ENCODE measurements around the gene MAN1A2. TPM values are rescaled to one million over a fixed set of nuclear protein-coding genes. Genes with fewer than 3 reads are reported as not detected.
"Not testable (repeated sequence)": the region's sequence is repeated elsewhere in the genome, so short reads cannot be mapped to it uniquely, and the experiment has no call there.

The MAN1A2 gene
- total RNA-seq, 1 donor from 2014 or later: 30.1 TPM

DNA sequence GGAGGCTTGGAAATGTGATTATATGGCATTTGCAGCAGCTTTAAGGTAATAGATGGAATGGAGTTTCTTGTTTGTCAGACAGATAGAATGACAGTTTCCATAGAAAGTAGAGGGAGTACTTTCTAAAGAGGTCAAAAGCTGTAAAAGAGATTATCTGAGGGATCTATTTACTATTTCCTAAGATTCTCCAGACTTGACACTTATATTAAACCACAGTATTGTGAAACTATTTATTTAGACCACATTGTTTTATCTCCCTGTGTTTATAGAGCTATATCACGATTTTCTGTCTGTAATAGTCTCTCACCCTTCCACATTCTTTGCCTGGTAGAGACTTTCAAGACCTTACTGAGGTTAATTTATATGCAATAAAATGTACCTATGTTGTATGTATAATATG is 66.7 kb downstream of the MAN1A2 start:
- Mint-ChIP-seq H3K4me3 (no peak overlapping the region), H3K9me3 (no peaks in the 10 kb centered on the region), H3K27ac (no peak overlapping the region), H3K36me3 (ENCODE audit: low read depth) (no peaks in the 10 kb centered on the region), H3K27me3 (ENCODE audit: insufficient read depth) (no peaks in the 10 kb centered on the region), H3K4me1 (ENCODE audit: low read depth) (no peaks in the 10 kb centered on the region)
- DNase-seq (ENCODE audit: low spot score): no peak
- intact Hi-C loops (cut with micrococcal nuclease): no loop called here

DNA sequence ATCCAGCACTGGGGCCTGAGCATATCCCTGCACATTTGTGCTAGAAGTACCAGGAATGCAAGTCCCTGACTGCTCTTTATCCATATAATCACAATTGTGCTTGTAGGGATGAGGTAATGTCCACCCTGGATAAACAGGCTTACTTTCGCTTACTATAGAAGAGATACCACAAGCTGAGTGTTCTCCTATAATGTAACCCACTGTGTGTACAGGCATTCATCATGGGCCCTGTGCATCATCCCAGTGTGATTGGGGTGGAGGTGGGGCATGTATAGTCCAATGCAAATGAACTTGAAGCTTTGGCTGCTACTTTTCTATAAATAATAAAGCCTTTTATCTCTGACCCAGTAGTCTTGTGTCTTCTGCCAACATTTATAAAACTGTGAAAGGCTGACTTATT is 69.3 kb downstream of the MAN1A2 start:
- Mint-ChIP-seq H3K4me3 (no peak overlapping the region), H3K27me3 (ENCODE audit: insufficient read depth) (no peaks in the 10 kb centered on the region), H3K36me3 (ENCODE audit: low read depth) (no peaks in the 10 kb centered on the region), H3K9me3 (no peaks in the 10 kb centered on the region), H3K4me1 (ENCODE audit: low read depth) (no peaks in the 10 kb centered on the region), H3K27ac (no peak overlapping the region)
- intact Hi-C loops (cut with micrococcal nuclease): no loop called here
- DNase-seq (ENCODE audit: low spot score): no peak

DNA sequence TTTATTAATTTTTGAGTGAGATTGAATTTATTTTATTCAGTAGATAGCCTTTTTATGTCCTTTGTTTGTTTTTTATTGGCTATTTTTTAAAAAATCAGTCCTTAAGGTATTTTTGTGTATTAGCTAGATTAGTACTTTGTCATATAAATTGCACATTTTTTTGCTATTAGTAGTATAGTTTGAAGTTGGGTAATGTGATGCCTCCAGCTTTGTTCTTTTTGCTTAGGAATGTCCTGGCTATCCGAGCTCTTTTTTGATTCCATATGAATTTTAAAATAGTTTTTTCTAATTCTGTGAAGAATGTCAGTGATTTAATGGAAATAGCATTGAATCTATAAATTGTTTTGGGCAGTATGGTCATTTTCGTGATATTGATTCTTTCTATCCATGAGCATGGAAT is 80.4 kb downstream of the MAN1A2 start:
- intact Hi-C loops (cut with micrococcal nuclease): no loop called here
- Mint-ChIP-seq H3K4me3 (no peak overlapping the region), H3K27me3 (ENCODE audit: insufficient read depth) (no peaks in the 10 kb centered on the region), H3K27ac (no peak overlapping the region), H3K9me3 (peaks cover 25% of the 10 kb centered on the region), H3K4me1 (ENCODE audit: low read depth) (no peaks in the 10 kb centered on the region), H3K36me3 (ENCODE audit: low read depth) (peaks cover 29% of the 10 kb centered on the region)
- no peak for DNase-seq (ENCODE audit: low spot score)

DNA sequence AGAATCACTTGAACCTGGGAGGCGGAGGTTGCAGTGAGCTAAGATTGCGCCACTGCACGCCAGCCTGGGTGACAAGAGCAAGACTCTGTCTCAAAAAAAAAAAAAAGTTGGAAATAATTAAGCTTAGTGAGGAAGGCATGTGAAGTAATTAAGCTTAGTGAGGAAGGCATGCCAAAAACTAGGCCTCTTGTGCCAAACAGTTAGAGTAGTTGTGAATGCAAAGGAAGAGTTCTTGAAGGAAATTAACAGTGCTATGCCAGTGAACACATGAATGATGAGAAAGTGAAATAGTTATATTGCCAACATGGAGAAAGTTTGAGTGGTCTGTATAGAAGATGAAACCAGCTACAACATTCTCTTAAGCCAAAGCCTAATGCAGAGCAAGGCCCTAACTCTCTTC is 85.0 kb downstream of the MAN1A2 start:
- peaks cover 15% of the 10 kb centered on the region for H3K9me3 Mint-ChIP-seq
- no peak overlapping the region for H3K27ac Mint-ChIP-seq
- peaks cover 25% of the 10 kb centered on the region for H3K36me3 Mint-ChIP-seq (ENCODE audit: low read depth)
- DNase-seq (ENCODE audit: low spot score): no peak
- H3K27me3 Mint-ChIP-seq (ENCODE audit: insufficient read depth): no peaks in the 10 kb centered on the region
- no peaks in the 10 kb centered on the region for H3K4me1 Mint-ChIP-seq (ENCODE audit: low read depth)
- no peak overlapping the region for H3K4me3 Mint-ChIP-seq
- intact Hi-C loops (cut with micrococcal nuclease): no loop called here

DNA sequence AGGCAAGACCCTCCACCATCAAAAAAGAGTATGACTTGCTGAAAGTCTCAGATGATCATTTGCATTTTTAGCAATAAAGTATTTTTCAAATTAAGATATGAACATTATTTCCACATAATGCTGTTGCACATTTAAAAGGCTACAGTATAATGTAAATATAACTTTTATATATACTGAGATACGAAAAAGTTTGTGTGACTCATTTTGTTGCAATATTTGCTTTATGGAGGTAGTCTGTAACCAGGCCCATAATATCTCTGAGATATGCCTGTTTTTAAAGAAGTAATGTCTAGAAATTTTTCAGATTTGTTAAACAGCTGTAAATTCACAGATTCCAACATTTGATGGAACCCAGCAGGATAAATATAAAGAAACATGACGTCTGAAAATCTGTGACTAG is 86.7 kb downstream of the MAN1A2 start:
- Mint-ChIP-seq H3K27me3 (ENCODE audit: insufficient read depth) (no peaks in the 10 kb centered on the region), H3K4me3 (no peak overlapping the region)

DNA sequence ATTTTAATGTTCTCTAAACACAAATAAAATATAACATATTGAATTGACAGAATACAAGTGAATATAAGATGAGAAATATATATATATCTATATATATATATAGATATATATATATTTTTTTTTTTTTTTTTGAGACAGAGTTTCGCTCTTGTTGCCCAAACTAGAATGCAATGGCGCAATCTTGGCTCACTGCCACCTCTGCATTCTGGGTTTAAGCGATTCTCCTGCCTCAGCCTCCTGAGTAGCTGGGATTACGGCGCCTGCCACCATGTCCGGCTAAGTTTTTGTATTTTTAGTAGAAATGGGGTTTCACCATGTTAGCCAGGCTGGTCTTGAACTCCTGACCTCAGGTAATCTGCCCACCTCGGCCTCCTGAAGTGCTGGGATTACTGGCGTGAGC is 91.2 kb downstream of the MAN1A2 start:
- H3K27ac Mint-ChIP-seq; DNase-seq (ENCODE audit: low spot score): not testable (repeated sequence)

More for the DNA sequence above, 86.7 kb downstream of the MAN1A2 start:
- DNase-seq (ENCODE audit: low spot score): no peak
- Mint-ChIP-seq H3K9me3 (peaks cover 15% of the 10 kb centered on the region), H3K4me1 (ENCODE audit: low read depth) (no peaks in the 10 kb centered on the region), H3K36me3 (ENCODE audit: low read depth) (peaks cover 20% of the 10 kb centered on the region), H3K27ac (no peak overlapping the region)
- intact Hi-C loops (cut with micrococcal nuclease): no loop called here

DNA sequence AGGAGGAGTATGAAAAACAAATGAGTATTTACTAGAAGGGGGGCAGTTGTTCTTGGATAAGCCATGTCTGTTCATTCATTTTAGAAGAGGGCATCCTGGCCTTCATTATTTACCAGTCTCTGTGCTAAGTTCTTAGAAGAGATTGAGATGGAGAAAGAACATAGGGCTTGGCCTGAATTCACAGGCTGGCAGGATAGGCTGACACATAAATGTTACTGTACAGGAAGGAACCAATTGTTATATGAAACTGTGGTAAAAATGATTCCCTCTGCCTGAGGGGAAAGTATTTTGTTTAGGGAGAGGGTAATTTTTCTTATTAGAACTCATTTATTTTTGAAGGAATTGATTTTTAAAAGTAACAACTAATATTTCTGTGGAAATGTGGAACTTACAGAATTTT is 99.5 kb downstream of the MAN1A2 start:
- H3K36me3 Mint-ChIP-seq (ENCODE audit: low read depth): peaks cover 14% of the 10 kb centered on the region
- H3K27me3 Mint-ChIP-seq (ENCODE audit: insufficient read depth): no peaks in the 10 kb centered on the region
- H3K27ac Mint-ChIP-seq: no peak overlapping the region
- H3K9me3 Mint-ChIP-seq: no peaks in the 10 kb centered on the region
- no peak overlapping the region for H3K4me3 Mint-ChIP-seq
- DNase-seq (ENCODE audit: low spot score): no peak
- no peaks in the 10 kb centered on the region for H3K4me1 Mint-ChIP-seq (ENCODE audit: low read depth)
- intact Hi-C loops (cut with micrococcal nuclease): no loop called here

More for the DNA sequence above, 91.2 kb downstream of the MAN1A2 start:
- intact Hi-C loops (cut with micrococcal nuclease); H3K36me3 Mint-ChIP-seq (ENCODE audit: low read depth); H3K4me3 Mint-ChIP-seq; H3K4me1 Mint-ChIP-seq (ENCODE audit: low read depth); H3K27me3 Mint-ChIP-seq (ENCODE audit: insufficient read depth); H3K9me3 Mint-ChIP-seq: not testable (repeated sequence)

DNA sequence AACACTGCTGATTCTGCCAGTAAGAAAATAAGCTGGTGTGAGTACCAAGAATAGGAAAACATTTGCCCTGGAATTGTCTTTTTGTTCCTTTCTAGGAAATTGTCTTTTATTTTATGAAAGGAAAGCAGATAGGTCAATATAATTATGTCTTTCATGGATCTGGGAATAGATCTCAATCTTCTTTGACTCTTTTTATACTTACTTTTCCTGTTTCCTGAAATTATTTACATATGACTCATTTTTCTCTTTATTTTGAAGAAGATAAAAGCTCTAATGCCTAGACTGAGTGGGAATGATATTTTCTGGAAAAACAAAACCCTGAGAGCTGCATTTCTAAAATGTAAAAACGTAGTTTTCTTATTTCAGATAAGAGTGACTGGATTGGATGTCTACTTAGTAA is 100.1 kb downstream of the MAN1A2 start:
- Mint-ChIP-seq H3K4me1 (ENCODE audit: low read depth) (no peaks in the 10 kb centered on the region), H3K4me3 (no peak overlapping the region), H3K9me3 (no peaks in the 10 kb centered on the region), H3K27ac (no peak overlapping the region), H3K27me3 (ENCODE audit: insufficient read depth) (no peaks in the 10 kb centered on the region), H3K36me3 (ENCODE audit: low read depth) (peaks cover 14% of the 10 kb centered on the region)
- DNase-seq (ENCODE audit: low spot score): no peak
- intact Hi-C loops (cut with micrococcal nuclease): no loop called here

DNA sequence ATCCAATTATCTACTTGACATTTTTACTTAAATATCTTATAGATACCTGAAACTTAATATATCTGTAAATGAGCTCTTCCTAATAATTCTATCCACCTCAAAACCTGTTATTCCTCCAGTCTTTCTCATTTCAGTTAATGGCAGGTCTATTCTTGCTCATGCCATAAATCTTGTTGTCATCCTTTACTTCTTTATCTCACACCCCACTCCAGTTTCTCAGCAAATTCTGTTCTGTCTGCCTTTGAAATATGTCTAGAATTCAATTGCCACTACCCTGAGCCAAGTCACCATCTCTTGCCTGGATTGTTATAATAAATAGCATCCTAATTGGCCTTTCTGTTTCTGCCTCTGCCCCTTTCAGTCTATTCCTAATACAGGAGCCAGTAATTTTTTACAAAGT is 105.8 kb downstream of the MAN1A2 start:
- peaks cover 4% of the 10 kb centered on the region for H3K9me3 Mint-ChIP-seq
- intact Hi-C loops (cut with micrococcal nuclease): no loop called here
- H3K4me1 Mint-ChIP-seq (ENCODE audit: low read depth): no peaks in the 10 kb centered on the region
- H3K27ac Mint-ChIP-seq: no peak overlapping the region
- H3K4me3 Mint-ChIP-seq: no peak overlapping the region
- DNase-seq (ENCODE audit: low spot score): no peak
- no peaks in the 10 kb centered on the region for H3K27me3 Mint-ChIP-seq (ENCODE audit: insufficient read depth)
- peaks cover 25% of the 10 kb centered on the region for H3K36me3 Mint-ChIP-seq (ENCODE audit: low read depth)

DNA sequence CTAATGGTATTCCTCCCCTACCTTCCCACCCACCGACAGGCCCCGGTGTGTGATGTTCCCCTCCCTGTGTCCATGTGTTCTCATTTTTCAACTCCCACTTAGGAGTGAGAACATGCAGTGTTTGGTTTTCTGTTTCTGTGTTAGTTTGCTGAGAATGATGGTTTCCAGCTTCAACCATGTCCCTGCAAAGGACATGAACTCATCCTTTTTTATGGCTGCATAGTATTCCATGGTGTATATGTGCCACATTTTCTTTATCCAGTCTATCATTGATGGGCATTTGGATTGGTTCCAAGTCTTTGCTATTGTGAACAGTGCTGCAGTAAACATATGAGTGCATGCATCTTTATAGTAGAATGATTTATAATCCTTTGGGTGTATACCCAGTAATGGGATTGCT is 108.2 kb downstream of the MAN1A2 start:
- peaks cover 22% of the 10 kb centered on the region for H3K36me3 Mint-ChIP-seq (ENCODE audit: low read depth)
- H3K4me3 Mint-ChIP-seq; intact Hi-C loops (cut with micrococcal nuclease): not testable (repeated sequence)

DNA sequence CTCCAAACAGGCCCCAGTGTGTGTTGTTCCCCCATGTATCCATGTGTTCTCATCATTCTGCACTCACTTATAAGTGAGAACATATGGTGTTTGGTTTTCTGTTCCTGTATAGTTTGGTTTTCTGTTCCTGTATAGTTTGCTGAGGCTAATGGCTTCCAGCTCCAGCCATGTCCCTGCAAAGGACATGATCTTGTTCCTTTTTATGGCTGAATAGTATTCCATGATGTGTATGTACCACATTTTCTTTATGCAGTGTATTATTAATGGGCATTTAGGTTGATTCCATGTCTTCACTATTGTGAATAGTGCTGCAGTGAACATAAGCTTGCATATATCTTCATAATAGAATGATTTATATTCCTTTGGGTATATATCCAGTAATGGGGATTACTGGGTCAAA is 111.8 kb downstream of the MAN1A2 start:
- peaks cover 28% of the 10 kb centered on the region for H3K36me3 Mint-ChIP-seq (ENCODE audit: low read depth)
- H3K9me3 Mint-ChIP-seq: peaks cover 4% of the 10 kb centered on the region
- intact Hi-C loops (cut with micrococcal nuclease): no loop called here
- H3K4me1 Mint-ChIP-seq (ENCODE audit: low read depth): no peaks in the 10 kb centered on the region
- no peak overlapping the region for H3K27ac Mint-ChIP-seq
- DNase-seq (ENCODE audit: low spot score): no peak
- no peaks in the 10 kb centered on the region for H3K27me3 Mint-ChIP-seq (ENCODE audit: insufficient read depth)
- H3K4me3 Mint-ChIP-seq: no peak overlapping the region

More for the DNA sequence above, 108.2 kb downstream of the MAN1A2 start:
- H3K4me1 Mint-ChIP-seq (ENCODE audit: low read depth); DNase-seq (ENCODE audit: low spot score); H3K27me3 Mint-ChIP-seq (ENCODE audit: insufficient read depth); H3K27ac Mint-ChIP-seq; H3K9me3 Mint-ChIP-seq: not testable (repeated sequence)

DNA sequence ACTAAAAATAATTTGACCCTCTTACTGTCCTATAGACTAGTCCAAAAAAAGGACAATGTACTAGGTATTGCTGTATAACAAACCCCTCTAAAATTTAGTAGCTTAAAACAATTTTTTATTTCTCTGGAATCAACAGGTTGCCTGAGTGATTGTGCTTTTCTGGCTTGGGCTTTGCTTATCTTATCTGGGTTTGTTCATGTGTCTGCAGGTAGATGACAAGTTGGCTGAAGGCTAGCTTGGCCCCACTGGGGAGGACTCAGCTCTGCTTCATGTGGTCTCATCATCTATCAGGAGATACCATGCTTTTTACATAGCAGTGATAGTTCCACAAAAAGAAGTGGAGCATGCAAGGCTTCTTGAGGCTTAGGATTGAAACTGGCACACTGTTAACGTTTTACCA is 114.2 kb downstream of the MAN1A2 start:
- H3K4me3 Mint-ChIP-seq: no peak overlapping the region
- H3K4me1 Mint-ChIP-seq (ENCODE audit: low read depth): no peaks in the 10 kb centered on the region
- H3K27me3 Mint-ChIP-seq (ENCODE audit: insufficient read depth): no peaks in the 10 kb centered on the region
- no peak overlapping the region for H3K27ac Mint-ChIP-seq
- intact Hi-C loops (cut with micrococcal nuclease): no loop called here
- no peak for DNase-seq (ENCODE audit: low spot score)
- peaks cover 25% of the 10 kb centered on the region for H3K36me3 Mint-ChIP-seq (ENCODE audit: low read depth)
- peaks cover 4% of the 10 kb centered on the region for H3K9me3 Mint-ChIP-seq

DNA sequence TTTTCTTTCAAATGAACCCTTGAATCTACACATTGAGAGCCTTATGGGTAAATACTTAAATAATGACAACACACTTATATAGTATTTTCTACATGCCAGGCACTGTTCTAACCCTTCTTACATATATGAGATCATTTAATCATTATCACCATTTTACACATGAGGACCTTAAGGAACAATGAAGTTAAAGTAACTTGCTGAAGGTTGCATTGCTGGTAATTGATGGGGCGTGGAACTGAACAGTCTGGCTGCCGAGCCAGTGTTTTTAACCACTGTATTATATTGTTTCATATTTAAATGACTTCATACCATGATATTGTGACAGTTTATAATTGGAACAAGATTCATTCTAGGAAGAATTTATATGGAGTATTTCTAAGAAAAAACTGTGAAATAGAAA is 126.7 kb downstream of the MAN1A2 start:
- peaks cover 1% of the 10 kb centered on the region for H3K36me3 Mint-ChIP-seq (ENCODE audit: low read depth)
- H3K4me1 Mint-ChIP-seq (ENCODE audit: low read depth): no peaks in the 10 kb centered on the region
- intact Hi-C loops (cut with micrococcal nuclease): no loop called here
- no peak overlapping the region for H3K27ac Mint-ChIP-seq
- no peak for DNase-seq (ENCODE audit: low spot score)
- H3K27me3 Mint-ChIP-seq (ENCODE audit: insufficient read depth): no peaks in the 10 kb centered on the region
- H3K4me3 Mint-ChIP-seq: no peak overlapping the region
- H3K9me3 Mint-ChIP-seq: no peaks in the 10 kb centered on the region

DNA sequence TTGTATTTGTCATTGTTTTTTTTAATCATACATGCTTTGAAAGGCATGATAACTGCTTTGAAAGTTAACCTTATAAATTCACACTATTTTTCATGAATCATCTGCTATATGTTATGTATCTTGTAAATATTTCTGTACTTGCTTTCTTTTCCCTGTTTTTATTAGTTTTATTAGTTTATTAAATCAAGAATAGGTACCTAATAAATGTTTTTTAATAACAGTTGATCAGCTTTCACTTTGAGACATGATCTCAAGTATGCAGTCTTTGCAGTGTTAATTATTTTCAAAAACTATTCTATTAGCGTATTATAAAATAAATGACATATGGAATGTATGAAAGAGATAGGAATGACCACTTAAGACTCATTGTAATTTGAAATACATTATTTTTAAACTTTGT is 127.8 kb downstream of the MAN1A2 start:
- Mint-ChIP-seq H3K9me3 (no peaks in the 10 kb centered on the region), H3K27me3 (ENCODE audit: insufficient read depth) (no peaks in the 10 kb centered on the region), H3K4me1 (ENCODE audit: low read depth) (no peaks in the 10 kb centered on the region), H3K4me3 (no peak overlapping the region), H3K36me3 (ENCODE audit: low read depth) (peaks cover 4% of the 10 kb centered on the region), H3K27ac (no peak overlapping the region)
- intact Hi-C loops (cut with micrococcal nuclease): no loop called here
- no peak for DNase-seq (ENCODE audit: low spot score)
